Osteocyte (in vitro differentiated cells): ENCODE data around the gene TUBGCP2. TPM values are rescaled to one million over a fixed set of nuclear protein-coding genes. Genes with fewer than 3 reads are reported as not detected.

Source experiments
- DNase-seq: peaks from one replicate; pipeline ENCODE4 v3.0.0; 2021; ENCODE audit warnings: mixed read lengths; ENCODE audit not compliant: unreplicated experiment; ENCODE audit errors: extremely low spot score
- H3K27ac Mint-ChIP-seq: one replicate; pipeline ENCODE4 v1.8.0; 2021; ENCODE audit warnings: mild to moderate bottlenecking, mixed read lengths; ENCODE audit not compliant: unreplicated experiment
- H3K27me3 Mint-ChIP-seq: one replicate; pipeline ENCODE4 v1.8.0; 2021; ENCODE audit warnings: mixed read lengths; ENCODE audit not compliant: unreplicated experiment
- H3K36me3 Mint-ChIP-seq: one replicate; pipeline ENCODE4 v1.8.0; 2021; ENCODE audit warnings: mixed read lengths; ENCODE audit not compliant: unreplicated experiment
- H3K4me1 Mint-ChIP-seq: one replicate; pipeline ENCODE4 v1.8.0; 2021; ENCODE audit warnings: mixed read lengths; ENCODE audit not compliant: unreplicated experiment
- H3K4me3 Mint-ChIP-seq: one replicate; pipeline ENCODE4 v1.8.0; 2021; ENCODE audit warnings: mild to moderate bottlenecking, moderate library complexity, mixed read lengths; ENCODE audit not compliant: unreplicated experiment
- H3K9me3 Mint-ChIP-seq: one replicate; pipeline ENCODE4 v1.8.0; 2021; ENCODE audit warnings: mixed read lengths; ENCODE audit not compliant: unreplicated experiment
- total RNA-seq: library from RNA; stranded (reverse); gene quantifications from 2 replicates; pipeline ENCODE4 v1.2.1, GENCODE V29; 2021
- TF ChIP-seq, protein P1 (sequence below): fragments of 200-600 bp; sonication (generic); IDR thresholded peaks from 2 replicates; pipeline ENCODE4 v1.5.0; 2021; ENCODE audit warnings: antibody characterized with exemption, mild to moderate bottlenecking, moderate library complexity

The TUBGCP2 gene
- total RNA-seq, 1 donor from 2014 or later = 75.2 TPM

GRCh38 chr10:133274751-133275683 is 33.7 kb downstream of the TUBGCP2 start:
- H3K4me1 Mint-ChIP-seq = peaks cover 17% of the 10 kb centered on the region

DNA sequence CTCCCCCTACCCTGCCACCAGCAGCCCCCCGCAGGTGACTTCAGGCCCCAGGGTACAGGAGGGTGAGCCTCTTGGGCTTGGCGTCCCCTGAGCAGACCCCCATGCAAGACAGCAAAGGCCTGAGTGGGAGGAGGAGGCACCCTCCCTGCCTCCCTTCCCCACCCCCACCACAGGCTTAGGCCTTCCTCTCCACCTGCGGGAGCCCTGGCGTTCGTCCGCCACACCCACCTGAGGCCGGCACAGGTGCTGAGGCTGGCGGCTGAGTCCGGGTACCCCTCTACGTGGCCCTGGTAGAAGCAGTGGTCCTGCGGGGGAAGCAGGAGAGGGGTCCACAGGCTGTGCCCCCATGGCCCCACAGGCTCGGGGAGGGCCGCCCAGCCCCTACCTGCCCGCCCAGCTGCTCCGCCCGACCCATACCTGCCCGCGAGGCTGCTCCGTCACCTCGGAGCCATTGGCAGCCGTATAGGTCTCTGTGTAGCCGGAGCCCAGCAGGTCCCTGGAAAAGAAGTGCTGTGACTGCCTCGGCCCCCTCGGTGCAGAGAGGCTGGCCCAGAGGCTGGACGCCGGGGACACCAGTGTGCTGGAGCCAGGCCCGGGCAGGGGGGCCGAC is 35.0 kb downstream of the TUBGCP2 start:
- H3K27me3 Mint-ChIP-seq = no peaks in the 10 kb centered on the region
- TF ChIP-seq, protein P1, sequence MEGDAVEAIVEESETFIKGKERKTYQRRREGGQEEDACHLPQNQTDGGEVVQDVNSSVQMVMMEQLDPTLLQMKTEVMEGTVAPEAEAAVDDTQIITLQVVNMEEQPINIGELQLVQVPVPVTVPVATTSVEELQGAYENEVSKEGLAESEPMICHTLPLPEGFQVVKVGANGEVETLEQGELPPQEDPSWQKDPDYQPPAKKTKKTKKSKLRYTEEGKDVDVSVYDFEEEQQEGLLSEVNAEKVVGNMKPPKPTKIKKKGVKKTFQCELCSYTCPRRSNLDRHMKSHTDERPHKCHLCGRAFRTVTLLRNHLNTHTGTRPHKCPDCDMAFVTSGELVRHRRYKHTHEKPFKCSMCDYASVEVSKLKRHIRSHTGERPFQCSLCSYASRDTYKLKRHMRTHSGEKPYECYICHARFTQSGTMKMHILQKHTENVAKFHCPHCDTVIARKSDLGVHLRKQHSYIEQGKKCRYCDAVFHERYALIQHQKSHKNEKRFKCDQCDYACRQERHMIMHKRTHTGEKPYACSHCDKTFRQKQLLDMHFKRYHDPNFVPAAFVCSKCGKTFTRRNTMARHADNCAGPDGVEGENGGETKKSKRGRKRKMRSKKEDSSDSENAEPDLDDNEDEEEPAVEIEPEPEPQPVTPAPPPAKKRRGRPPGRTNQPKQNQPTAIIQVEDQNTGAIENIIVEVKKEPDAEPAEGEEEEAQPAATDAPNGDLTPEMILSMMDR = no peak
- H3K4me3 Mint-ChIP-seq = no peak overlapping the region
- no peaks in the 10 kb centered on the region for H3K36me3 Mint-ChIP-seq
- no peaks in the 10 kb centered on the region for H3K9me3 Mint-ChIP-seq
- H3K4me1 Mint-ChIP-seq = peaks cover 8% of the 10 kb centered on the region
- DNase-seq = no peak
- H3K27ac Mint-ChIP-seq = no peak overlapping the region

More at GRCh38 chr10:133274751-133275683, 33.7 kb downstream of the TUBGCP2 start:
- Mint-ChIP-seq H3K4me3 (no peak overlapping the region), H3K27ac (no peak overlapping the region), H3K36me3 (no peaks in the 10 kb centered on the region), H3K9me3 (no peaks in the 10 kb centered on the region), H3K27me3 (no peaks in the 10 kb centered on the region)
- TF ChIP-seq, protein P1 = no peak
- no peak for DNase-seq

DNA sequence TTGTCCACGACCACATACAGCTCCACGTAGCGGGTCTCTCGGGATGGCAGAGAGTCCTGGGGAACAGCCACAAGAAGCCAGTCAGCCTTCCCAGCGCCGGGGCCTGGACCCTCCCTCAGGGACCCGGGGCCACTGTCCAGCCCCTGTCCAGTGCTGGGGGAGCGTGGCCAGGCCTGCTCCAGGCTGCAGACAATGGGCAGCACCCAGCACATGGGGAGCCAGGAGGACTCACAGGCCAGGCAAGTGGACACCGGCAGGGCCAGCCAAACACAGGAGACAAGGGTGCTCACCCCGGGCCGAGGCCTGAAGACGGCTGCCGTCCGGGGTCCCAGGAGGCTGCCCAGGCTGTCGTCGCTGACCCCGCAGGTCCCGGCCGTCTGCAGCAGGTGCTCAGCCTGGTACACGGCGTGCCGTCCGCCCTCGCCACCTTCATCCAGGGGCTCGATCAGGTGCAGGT is 35.7 kb downstream of the TUBGCP2 start:
- Mint-ChIP-seq H3K27ac (no peak overlapping the region), H3K36me3 (no peaks in the 10 kb centered on the region), H3K4me3 (no peak overlapping the region), H3K9me3 (no peaks in the 10 kb centered on the region), H3K27me3 (no peaks in the 10 kb centered on the region), H3K4me1 (peaks cover 1% of the 10 kb centered on the region)
- no peak for DNase-seq
- TF ChIP-seq, protein P1 = no peak

GRCh38 chr10:133272301-133272963 is 36.2 kb downstream of the TUBGCP2 start:
- no peaks in the 10 kb centered on the region for H3K4me1 Mint-ChIP-seq
- H3K9me3 Mint-ChIP-seq = no peaks in the 10 kb centered on the region
- no peak overlapping the region for H3K27ac Mint-ChIP-seq

More at GRCh38 chr10:133272301-133272963, 36.2 kb downstream of the TUBGCP2 start:
- no peak for DNase-seq
- Mint-ChIP-seq H3K27me3 (no peaks in the 10 kb centered on the region), H3K4me3 (no peak overlapping the region), H3K36me3 (no peaks in the 10 kb centered on the region)
- TF ChIP-seq, protein P1 = no peak
